HG03575 (cell line): ENCODE data around the gene SCYGR3.
"Not testable (repeated sequence)": the region's sequence is repeated elsewhere in the genome, so short reads cannot be mapped to it uniquely, and the experiment has no call there.

Experiments used
- ATAC-seq: cut with Tn5 transposase; IDR thresholded peaks from one replicate; pipeline ENCODE4 v1.9.1; 2021; ENCODE audit not compliant: unreplicated experiment, insufficient number of reproducible peaks, low FRiP score; ENCODE audit errors: extremely low read depth

Gene SCYGR3

DNA sequence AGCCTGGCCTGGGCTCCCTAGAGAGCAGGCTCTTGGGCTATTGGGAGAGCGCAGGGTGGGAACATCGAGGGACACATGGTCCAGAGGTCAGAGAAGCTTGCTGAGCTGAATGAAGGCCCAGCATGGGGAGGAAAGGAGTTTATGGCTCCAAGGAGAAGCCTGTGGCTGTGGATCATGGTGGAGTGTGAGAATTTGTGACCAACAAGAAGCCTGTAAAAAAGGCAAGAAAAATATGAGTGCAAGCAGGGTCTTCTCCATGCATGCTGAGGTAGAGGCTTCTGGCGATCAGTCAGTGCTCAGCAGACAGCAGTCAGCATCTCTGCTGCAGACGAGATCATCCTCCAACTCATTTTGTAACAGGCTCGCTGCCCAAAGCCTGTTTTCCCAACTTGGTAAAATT, 1.3 kb upstream of the SCYGR3 start:
- ATAC-seq = no peak

DNA sequence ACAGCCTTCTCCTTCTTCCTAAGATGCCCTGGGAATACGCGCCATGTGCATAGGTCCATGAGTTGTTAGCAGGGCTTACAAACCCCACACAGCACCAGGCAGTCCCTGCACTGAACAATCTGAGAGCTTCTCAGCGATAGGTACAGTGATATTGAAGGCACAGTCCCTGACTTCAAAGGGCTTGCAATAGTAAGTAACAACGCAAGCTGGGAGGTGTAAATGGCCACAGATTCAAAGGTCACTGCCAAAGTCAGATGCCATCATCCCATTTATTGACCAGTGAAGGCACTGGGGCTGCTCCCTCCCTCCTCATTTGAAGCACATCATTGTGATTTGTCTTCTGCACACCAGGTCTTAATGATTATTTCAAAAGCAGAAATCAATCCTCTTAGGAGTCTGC, 541 bp upstream of the SCYGR3 start:
- ATAC-seq = no peak

DNA sequence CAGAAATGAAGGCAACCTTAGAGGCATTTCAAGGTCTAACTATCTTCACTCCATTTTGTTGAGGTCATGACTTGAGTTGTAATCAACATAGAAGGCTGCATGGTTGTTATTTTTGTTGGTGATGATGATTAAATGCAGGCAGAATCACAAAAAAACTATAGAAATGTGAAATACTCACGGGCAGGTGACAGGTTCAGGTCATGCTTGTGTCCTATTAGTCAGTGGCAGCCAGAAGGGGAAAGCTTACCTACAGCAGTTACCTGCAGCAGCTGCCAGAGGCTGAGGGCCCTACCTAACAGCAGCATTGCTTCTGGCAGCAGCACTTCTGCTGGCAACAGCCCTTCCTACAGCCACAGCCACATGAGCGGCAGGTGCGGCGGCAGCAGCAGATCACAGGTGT, 394 bp downstream of the SCYGR3 start:
- no peak for ATAC-seq

DNA sequence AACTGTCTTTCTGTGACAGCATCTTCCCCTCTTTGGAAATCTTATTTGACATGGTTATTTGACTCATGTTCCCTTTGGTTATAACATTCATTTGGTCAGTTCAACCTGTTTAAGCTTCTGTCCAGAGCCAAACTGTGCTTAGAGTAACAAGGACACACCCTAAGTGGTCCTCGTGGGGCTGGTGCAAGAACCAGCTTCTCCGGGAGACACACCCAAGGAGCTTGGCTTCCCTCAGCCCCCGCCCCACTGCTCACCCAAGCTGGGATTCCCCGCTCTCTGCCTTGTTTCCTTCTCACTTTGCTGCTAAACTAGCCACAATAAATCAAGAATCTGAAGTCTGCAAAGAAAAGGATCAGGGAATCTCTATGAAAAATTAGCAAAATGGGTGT, 1.4 kb downstream of the SCYGR3 start:
- no peak for ATAC-seq

DNA sequence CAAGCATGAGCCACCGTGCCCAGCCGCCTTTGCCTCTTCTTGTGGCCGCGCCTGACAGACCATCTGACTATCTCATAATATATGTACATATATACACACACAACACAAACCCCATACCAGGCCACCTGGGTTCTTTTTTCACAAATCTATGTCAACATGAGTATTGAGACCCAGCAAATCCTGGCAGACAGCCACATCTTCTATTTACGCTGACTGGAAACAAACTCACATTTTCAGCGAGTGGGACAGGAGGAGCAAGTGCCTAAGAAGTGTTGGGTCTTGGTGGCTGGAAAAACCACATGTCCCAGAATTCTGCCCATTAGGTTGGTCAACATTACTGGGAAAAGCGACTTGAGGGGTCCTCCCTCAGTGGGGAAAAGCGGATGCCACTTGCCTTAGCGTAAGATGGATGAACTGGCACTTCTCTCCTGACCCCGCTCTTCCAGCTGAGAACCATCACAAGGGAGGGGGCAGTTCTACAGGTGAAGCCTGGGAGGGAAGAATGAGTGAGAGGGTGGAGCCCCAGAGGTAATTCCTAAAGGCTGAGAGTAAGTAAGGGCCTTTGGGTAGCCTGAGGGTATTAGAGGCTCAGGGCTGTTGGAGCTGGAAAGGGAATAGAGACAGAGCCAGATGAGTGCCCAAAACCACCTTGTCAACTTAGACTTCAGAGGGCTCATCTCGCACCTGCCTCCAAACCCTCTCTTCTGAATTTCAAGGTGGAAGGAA, 1.9 kb downstream of the SCYGR3 start:
- no peak for ATAC-seq

DNA sequence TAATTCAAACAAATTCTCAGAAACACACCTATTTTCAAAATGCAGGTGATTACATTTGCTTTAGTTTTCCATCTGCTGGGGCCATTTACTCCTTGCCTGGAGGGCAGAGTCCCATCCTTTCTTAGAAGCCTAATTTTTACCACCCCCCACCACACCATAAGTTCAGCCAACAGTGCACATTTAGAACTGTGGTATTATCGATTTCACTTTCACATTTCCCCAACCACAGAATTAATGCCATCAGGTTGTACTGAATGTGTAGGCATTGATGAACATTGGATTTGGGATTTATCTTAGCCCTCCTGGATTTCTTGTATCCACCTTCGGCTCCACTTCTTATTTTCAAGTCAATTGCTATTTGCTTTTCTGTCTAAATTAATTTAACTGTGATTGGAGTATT, 4.5 kb downstream of the SCYGR3 start:
- no peak for ATAC-seq

DNA sequence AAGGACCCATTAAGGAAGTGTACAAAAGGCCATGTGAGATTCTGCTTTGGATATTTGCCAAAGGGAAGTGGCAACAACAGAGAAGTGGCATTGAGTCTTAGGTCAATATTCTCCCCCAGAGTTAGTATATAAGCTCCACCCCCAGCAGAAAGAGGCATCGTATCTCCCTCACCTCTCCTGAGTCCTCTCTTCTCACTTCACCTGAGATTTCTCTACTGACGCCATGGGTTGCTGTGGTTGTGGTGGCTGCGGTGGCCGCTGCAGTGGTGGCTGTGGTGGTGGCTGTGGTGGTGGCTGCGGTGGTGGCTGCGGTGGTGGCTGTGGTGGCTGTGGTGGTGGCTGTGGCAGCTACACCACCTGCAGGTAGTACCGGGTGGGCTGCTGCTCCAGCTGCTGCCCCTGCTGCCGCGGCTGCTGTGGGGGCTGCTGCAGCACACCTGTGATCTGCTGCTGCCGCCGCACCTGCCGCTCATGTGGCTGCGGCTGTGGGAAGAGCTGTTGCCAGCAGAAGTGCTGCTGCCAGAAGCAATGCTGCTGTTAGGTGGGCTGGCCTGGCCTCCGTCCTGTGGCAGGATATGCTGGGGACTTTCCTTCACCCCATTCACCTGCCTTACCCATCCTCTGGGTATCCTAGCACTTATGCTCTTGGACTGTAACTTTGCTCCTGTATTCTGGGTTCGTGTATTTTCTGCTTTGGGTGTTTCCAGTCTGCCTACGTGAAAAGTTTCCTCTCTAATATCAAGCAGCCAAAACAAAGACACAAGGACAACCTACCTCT, 5.9 kb downstream of the SCYGR3 start:
- ATAC-seq = no peak

DNA sequence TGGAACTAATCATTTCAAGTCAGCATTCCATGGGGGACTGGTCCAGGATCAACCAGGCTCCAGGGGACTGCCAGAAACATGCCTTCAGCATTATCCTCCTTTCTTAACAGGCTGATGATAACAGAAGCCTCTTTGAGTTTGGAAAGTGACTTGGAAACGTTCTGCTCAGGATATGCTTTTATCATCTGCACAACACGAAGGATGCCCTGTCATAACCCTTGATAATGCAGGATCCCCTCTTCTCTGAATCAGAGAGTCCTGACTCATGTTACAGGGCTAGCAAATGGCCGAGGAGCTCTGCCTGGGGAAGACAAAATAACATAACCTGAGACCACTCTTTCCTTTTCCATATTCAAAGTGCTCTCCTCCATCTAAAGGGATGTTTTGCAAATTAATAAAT, 6.7 kb downstream of the SCYGR3 start:
- ATAC-seq = no peak

DNA sequence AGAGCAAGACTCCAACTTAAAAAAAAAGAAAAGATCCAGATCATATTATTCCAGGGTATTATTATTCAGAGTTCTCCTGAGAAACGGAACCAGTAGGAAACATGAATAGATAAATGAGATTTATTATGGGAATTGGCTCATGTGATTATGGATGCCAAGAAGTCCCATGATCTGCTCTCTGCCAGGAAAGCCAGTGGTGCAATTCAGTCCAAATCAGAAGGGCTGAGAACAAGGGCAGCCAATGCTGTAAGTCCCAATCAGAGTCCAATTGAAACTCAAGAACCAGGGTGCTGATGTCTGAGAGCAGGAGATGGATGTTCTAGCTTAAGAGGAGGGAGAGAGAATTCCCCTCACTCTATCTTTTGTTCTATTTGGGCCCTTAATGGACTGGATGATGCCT, 8.2 kb downstream of the SCYGR3 start:
- ATAC-seq = no peak

DNA sequence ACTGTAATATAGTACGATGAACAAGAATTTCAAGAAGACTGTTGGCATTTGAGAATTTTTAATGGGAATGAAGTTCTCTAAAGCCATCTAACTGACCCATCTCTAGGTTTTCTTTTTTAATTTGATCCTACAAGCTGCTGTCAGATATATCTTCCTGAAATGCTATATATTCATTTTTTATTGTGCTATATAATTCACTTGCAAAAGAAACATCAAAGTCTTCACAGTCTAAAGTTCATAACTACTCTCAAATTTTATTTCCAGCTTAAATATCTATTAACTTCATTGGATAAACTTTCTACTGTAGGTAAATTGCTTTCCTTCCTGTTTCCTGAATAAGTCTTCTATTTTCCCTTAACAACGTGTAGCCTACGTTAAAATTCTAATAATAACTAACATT, 12.3 kb downstream of the SCYGR3 start:
- ATAC-seq = no peak

DNA sequence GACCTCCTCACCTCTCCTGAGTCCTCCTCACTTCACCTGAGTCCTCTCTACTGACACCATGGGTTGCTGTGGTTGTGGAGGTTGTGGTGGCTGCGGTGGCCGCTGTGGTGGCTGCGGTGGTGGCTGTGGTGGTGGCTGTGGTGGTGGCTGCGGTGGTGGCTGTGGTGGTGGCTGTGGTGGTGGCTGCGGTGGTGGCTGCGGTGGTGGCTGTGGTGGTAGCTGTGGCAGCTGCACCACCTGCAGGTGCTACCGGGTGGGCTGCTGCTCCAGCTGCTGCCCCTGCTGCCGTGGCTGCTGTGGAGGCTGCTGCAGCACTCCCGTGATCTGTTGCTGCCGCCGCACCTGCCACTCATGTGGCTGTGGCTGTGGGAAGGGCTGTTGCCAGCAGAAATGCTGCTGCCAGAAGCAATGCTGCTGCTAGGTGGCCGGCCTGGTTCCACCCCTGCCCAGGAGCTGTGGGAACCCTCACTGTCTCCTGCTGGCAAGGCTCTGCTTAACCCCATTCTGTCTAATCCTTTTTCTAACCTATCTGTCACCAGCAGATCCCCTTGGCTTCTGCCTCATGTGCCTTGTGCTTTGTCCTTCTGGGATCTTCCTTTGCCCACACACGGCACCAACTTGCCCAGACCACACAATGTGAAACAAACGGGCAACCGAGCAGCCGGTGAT, 15.7 kb downstream of the SCYGR3 start, which contains the start of gene SCYGR2:
Gene SCYGR2, plus strand, starts transcription at position 59 of the 669 bp plus-strand sequence. Its CDS starts 0 bp downstream, at position 59.
- ATAC-seq = not testable (repeated sequence)

DNA sequence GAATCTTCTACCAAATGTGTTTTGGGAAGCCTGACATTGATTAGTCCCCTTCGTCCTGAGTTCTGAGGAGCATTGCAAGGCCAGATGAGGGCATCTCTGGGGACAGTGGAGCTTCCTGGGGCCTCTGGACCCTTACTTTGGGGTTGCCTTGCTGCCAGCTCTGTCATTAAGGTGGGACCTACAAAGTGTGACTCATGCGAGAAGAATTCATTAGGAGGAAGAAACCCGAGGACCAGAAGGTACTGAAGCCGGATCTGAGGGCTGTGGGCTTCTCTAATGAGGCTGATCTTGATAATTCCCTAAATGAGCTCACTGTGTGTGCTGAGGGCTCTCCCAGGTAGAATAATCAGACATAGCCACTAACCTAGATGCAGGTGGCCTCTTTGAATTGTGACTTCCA, 16.6 kb downstream of the SCYGR3 start:
- ATAC-seq = no peak

DNA sequence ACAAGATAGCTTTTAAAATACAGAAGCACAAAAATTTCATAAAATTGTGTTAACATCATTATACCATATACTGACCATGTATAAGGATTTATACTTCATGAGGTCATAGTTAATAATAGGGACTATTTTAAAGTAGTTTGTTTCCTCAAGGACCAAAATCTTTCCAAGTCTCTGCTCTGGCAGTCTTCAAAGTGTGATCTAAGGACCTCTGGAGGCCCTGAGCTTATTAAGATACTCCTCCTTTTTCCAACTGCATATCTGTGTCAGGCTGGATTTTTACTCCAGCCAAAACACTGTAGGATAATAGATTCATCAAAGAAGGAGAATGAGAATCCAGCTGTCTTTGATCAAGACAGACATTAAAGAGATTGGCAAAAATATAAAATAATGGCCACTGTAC, 17.6 kb downstream of the SCYGR3 start:
- ATAC-seq = no peak

DNA sequence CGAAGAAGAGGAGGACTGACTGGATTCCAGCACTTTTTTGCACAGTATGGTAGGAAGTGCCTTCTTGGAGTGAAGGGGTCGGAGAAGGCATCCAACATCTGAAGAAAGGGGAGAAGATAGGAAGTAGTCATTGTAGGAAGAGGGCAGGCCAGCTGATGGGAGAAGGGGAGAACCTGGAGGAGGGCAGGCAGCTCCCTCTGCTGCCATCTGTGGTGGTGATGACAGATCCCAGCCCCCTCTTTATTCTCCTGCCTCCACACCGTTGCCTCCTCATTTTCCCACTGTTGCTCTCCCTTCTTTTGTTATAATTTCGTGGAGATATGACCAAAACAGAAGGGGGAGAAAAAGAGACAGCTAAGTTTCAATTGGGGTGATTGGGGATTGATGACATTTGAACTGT, 18.8 kb downstream of the SCYGR3 start:
- ATAC-seq = no peak

DNA sequence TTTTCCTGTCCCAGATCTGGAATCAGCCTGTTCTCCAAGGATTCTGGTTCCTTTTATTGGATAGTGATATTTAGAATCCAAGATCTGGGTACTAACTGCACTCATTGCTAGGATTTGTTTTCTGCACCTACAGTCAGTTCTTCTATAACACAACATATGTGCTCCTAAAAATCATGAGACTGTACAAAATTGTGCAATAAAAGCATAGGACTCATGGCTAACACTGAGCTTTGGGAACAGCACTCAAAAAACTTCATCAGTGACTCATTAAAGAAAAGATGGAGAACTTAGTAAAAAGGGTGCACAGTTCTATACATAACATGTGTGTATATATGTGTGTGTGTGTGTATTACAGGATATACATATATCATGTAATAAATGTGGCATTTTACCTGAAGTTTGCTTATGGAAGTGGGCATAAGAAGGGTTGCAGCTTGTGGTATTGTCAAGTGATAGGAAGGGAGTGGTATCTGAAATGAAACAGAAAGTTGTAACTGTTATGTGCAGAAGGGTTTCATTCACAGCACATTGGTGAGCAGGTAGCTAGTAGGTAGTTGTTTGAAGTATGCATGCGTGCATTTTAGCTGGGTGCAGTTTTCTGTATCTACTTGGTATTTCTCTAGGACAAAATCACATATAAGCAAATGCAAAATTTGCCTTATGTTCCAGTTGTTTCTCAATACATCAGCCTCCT, 21.8 kb downstream of the SCYGR3 start:
- peak; percentile 85 for ATAC-seq

DNA sequence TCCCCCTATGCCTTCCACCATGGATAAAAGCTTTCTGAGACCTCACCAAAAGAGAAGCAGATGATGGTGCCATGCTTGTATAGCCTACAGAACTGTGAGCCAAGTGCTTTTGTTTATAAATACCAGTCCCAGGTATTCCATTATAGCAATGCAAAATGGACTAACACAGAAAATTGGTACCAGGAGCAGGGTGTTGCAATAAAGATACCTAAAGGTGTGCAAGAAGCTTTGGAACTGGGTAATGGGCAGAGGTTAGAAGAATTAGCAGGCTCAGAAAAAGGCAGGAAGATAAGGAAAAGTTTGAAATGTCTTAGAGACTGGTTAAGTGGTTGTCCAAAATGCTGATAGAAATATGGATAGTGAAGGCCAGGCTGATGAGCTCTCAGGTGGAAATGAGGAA, 32.3 kb downstream of the SCYGR3 start:
- ATAC-seq = no peak

DNA sequence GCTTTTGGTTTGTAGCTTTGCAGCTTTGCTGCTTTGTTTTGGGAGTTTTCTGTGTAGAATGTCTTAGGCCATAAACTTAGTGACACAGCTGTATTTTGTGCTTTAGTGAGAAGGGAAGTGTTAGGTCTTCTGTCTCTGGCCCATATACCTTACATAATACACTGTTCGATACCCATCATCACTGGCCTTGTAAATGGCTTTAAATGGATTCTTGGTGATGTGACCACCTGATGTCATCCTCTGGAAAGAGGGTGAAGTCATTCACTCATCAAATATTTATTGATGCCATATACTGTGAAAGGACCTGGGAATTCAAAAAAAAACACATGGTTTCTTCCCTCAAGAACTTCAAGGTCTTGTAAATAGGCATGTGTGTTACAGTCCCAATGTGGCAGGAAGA, 34.8 kb downstream of the SCYGR3 start:
- ATAC-seq = no peak

DNA sequence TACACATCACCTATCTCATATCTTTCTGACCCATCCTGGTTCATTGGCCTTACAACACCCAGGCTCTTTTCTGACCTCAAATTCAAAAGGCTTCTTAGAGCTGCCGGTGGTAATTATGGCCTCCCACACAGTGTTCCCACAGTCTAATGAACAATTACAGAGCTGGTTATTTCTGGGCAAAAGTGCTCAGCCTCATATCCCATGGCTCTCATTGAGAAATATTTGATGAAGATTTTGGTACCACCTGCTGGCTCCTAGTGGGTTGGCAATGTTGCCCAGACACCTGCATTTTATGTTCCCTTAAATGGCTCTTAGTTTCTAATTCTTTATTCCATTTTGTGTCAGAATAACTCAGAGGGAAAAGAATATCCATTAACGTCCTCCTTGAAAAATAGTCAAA, 36.0 kb downstream of the SCYGR3 start:
- no peak for ATAC-seq

DNA sequence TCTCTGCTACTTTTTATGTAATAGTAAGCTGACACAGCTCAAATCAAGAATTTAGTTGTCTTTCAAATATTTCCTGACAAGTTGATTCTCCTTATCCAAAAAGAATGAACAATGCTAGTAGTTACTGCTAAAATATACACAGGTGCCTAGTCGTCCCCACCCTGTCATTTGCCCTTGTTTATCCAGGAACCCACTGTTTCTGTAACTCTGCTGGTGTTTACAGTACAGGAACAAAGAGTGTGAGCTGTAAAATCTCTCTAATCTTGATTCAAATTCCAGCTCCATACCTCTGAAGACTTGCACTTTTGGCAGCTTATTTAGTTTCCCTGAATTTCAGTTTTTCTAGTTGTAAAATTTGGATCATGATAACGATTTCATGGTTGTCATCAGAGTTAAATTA, 37.1 kb downstream of the SCYGR3 start:
- ATAC-seq = no peak

DNA sequence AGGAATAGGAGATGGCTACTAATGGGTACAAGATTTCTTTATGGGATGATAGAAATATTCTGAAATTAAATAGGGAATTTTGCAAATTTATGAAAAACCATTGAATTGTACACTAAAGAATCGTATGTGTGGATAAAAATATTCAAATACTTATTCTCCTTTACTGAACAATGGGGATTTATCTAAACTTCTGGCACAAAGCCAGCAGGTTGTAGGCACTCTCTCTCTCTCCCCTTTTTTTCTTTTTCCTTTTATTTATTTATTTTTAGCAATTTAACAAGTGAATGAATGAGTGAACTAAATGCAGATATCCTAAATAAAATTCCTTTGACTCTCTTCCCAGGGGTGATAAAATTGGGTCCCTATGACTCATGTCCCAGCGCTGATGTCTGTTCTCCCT, 37.8 kb downstream of the SCYGR3 start:
- ATAC-seq = no peak
